ENCODE results near the gene CES2. TPM values are rescaled to one million over a fixed set of nuclear protein-coding genes. Genes with fewer than 3 reads are reported as not detected.
"Not testable (repeated sequence)": the region's sequence is repeated elsewhere in the genome, so short reads cannot be mapped to it uniquely, and the experiment has no call there.

The CES2 gene
- total RNA-seq, 1 experiment from 2014 or later = 54.3 TPM

DNA sequence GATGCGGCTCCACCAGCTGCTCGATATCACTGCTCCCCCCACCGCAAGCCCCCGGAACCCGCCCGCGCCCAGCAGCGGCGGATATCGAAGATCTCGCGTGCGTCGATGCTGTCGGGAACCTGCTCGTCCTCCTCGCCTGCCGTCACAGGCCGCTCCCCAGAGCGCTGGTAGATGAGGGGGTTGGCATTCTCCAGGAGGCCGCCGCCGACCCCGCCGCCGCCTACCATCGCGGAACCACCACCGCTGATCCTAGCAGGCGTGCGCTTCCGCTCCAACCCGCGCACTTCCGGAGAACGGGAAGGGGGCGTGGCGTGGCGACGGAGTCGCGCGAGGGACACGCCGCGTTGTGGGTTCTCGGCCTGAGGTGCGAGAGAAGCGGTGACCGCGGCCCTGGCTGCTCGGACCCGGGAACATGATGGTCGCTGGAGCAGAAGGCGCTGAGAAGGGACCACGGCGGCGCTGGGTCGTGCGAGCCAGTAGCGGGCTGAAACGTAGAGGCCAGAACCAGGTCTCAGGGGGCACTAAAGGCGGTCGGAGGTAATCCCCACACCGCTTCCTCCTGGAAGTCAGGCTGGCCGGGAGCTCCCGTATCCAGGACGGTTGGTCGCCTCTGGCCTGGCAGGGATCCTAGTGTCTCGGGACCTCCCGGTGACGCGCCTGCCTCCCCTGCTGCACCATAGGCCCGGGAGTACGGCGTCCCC is 1.0 kb upstream of the CES2 start, which contains the start of gene CIAO2B:
TSS of gene CIAO2B (minus strand) at position 265 of the 701 bp plus-strand sequence. CDS start at position 227, 38 bp downstream.
- peak; percentile 82 for DNase-seq (ENCODE audit: low spot score)

DNA sequence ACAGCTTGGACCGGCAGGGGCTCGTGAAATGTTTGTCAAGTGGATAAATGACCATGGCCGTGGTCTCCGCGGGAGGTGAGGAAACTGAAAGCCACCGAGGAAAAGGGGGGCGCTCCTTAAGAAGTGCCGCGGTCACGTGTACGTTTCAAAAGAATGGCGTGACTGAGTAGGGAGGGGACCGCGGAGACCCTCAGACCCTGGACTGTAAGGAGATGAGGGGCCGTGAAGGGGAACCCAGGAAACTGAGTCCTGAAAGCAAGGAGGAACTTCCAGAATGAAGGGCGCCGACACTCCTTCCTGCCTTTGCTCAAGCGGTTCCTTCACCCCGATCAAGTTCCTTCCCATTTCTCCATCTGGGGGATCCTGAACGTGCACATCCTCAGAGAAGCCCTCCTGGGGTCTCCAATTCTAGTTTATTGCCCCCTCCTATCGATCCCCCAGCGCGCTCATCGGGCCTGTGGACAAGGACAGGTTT is 440 bp upstream of the CES2 start:
- not testable (repeated sequence) for DNase-seq (ENCODE audit: low spot score)

GRCh38 chr16:66936462-66936861 is 1.1 kb downstream of the CES2 start:
- DNase-seq (ENCODE audit: low spot score) = no peak

DNA sequence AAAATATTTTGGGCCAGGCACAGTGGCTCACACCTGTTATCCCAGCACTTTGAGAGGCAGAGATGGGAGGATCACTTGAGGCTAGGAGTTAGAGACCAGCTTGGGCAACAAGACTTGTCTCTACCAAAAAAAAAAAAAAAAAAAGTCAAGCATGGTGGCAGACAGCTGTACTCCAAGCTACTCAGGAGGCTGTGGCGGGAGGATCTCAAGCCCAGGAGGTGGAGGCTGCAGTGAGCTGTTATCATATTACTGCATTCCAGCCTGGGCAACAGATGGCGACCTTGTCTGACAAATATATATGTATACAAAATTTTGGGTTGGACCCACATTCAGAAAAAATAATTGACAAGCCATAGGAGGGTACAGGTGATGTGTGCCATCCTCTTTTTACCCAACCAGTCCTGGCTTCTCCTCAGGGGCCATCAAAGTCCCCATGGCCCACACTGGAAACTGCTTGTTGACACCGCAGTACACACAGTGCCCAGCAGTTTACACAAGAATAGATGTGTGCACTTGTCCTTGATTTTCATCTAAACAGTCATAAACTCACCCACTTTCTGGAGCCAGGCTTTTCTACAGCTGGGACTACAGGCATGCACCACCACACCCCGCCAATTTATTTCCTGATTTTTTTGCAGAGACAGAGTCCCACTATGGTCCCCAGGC is 1.7 kb downstream of the CES2 start:
- no peak for DNase-seq (ENCODE audit: low spot score)

- no peak for DNase-seq (ENCODE audit: low spot score)
Observed at GRCh38 chr16:66937725-66938337, 2.5 kb downstream of the CES2 start.

DNA sequence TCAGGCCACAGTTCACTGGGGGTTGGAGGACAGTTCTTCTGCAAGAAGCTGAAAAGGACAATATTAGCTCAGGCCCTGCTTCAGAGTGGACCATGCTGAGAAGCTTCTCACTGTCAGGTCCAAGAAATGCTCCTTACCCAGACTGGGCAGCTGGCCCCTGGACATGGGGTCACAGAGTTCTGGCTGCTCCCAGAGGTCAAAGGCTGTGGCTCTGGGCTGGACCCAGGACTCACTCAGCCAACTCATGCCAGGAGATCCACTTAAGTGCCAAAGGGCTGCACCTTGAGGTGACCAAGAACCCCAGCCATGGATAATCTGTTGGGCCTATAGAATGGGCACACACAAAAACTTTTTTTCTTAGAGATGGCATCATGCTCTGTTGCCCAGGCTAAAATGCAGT is 4.0 kb downstream of the CES2 start:
- DNase-seq (ENCODE audit: low spot score) = no peak

DNA sequence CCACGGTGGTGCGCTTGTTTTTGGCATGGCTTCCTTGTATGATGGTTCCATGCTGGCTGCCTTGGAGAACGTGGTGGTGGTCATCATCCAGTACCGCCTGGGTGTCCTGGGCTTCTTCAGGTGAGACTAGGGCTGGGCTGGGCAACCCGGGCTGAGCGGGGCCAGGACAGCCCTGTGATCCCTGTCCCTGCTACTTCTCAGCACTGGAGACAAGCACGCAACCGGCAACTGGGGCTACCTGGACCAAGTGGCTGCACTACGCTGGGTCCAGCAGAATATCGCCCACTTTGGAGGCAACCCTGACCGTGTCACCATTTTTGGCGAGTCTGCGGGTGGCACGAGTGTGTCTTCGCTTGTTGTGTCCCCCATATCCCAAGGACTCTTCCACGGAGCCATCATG is 4.9 kb downstream of the CES2 start:
- no peak for DNase-seq (ENCODE audit: low spot score)

DNA sequence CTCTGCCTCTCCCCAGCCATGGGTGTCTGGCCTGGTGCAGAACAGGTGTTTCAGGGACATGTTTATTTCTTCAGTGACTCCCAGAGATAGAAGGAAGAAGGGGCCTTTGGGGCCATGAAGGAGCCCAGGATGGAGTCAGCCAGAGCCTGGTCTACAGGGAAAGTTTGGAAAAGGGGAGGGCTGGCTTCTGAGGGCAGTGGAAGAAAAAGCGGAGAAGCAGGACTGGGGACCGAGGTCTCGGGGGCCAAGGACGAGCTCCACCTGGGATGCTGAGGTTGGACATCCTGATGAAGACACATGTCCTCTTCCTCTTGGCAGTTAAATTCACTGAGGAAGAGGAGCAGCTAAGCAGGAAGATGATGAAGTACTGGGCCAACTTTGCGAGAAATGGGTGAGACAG is 7.7 kb downstream of the CES2 start:
- DNase-seq (ENCODE audit: low spot score) = no peak

DNA sequence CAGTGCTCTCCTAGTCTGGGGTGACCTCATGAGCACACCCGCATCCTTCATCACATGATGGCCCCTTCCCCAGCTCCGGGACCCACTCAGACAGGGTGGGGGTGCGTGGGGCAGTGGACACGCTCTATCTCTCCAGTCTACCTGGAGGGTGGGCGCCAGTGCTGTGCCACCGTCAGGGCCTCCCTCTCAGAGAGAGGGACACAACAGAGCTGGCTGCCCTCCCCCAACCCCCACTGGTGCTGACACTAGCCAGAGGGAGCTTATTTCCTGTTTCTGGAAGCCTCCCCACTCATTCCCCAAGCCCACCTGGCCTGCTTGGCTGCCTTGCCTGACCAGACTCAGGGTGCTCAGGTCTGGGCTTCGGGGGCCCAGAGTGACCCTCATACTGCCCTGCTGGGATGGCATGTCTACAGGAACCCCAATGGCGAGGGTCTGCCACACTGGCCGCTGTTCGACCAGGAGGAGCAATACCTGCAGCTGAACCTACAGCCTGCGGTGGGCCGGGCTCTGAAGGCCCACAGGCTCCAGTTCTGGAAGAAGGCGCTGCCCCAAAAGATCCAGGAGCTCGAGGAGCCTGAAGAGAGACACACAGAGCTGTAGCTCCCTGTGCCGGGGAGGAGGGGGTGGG is 8.2 kb downstream of the CES2 start:
- no peak for DNase-seq (ENCODE audit: low spot score)

GRCh38 chr16:66944054-66944441 is 8.7 kb downstream of the CES2 start:
- no peak for DNase-seq (ENCODE audit: low spot score)

GRCh38 chr16:66944971-66945370 is 9.7 kb downstream of the CES2 start:
- DNase-seq (ENCODE audit: low spot score) = not testable (repeated sequence)

- no peak for DNase-seq (ENCODE audit: low spot score)
Observed at GRCh38 chr16:66945939-66946338, 10.6 kb downstream of the CES2 start.

DNA sequence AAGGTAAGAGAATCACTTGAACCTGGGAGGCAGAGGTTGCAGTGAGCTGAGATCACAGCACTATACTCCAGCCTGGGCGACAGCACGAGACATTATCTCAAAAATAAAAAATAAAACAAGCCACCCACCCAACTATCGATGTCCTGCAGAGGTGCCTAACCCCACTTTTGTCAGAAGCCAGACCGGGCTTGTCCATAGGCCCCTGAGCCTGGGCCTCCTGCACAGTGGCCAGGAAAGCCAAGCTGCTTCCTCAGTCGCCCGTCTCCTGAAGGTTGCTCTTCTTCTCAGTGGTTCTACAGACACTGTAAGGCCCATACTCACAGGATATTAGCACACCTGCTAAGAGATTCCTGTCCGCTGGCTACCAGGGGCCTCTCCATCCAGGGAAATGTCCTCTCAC is 11.2 kb downstream of the CES2 start:
- DNase-seq (ENCODE audit: low spot score) = no peak

DNA sequence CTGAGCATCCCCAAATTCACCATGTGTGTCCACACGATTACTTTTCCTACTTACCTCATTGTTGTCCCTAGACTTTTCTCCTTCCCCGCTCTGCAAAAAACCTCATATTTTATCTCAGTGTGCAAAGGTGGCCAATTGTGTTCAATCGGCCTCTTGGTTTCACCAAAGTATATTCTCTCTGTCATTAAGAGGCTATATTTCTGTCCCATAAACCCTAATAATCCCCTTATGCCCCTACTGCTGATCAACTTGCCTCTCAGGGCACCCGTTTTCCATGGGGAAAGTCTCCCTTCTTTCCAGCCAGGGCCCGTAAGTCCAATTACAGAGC is 11.6 kb downstream of the CES2 start:
- DNase-seq (ENCODE audit: low spot score) = no peak

GRCh38 chr16:66947302-66948065 is 12.2 kb downstream of the CES2 start:
- peak; percentile 97 for DNase-seq (ENCODE audit: low spot score)

DNA sequence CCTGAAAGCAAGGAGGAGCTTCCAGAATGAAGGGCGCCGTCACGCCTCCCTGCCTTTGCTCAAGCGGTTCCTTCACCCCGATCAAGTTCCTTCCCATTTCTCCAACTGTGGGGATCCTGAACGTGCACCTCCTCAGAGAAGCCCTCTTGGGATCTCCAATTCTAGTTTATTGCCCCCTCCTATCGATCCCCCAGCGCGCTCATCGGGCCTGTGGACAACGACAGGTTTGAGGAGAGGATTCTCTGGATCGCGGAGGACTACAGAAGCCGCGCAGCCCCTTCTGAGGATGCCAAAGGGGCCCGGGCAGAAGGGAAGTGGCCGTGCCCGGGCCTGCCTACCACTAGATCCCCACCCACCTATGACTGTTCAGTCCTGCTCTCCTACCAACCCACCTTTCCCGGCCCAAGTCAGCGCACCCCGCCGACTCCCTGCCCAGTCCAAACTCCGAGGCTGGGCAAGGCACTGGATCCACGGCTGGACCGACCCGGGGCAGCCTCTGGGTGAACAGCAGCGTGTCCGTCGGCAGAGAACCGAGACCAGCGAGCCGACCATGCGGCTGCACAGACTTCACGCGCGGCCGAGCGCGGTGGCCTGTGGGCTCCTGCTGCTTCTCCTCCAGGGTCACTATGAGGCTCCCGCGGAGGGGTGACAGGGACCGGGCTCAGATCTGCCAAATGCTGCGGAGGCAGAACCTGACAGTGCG is 13.0 kb downstream of the CES2 start:
- no peak for DNase-seq (ENCODE audit: low spot score)

GRCh38 chr16:66948837-66949225 is 13.5 kb downstream of the CES2 start:
- DNase-seq (ENCODE audit: low spot score) = no peak

DNA sequence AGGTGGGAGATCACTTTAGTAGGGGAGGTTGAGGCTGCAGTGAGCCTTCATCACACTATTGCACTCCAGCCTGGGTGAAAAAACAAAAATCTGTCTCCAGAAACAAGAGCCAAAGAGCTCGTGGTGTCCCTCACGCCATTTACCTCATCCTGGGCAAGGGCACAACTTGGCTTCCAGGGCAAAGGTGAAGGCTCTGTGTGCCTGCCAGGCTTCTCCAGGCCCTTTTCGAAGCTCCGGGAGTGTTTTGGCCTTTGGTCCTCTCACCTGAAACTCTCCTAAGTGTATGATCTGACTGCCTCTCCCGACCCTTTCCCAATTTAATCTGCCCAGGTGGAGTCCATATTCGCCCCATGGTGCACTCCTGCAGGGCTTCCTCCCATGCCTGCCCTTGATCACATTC is 14.2 kb downstream of the CES2 start:
- no peak for DNase-seq (ENCODE audit: low spot score)

DNA sequence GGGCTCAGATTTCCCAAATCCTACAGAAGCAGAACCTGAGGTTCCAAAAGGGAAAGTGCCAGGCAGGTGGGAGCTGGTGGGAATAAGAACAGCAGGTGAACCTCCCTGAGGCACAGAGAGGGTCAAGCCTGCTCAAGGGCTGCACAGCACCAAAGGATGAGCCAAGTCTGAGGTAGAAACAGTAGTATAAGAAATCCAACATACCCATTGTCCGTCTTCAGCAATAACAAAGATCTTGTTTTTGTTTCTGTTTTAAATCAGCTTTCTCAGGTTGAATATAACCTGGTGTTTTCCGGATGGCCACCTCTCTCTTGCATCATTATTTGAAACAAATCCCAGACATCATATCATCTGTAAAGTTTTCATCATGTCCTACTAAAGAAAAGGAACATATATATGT is 15.1 kb downstream of the CES2 start:
- DNase-seq (ENCODE audit: low spot score) = no peak

DNA sequence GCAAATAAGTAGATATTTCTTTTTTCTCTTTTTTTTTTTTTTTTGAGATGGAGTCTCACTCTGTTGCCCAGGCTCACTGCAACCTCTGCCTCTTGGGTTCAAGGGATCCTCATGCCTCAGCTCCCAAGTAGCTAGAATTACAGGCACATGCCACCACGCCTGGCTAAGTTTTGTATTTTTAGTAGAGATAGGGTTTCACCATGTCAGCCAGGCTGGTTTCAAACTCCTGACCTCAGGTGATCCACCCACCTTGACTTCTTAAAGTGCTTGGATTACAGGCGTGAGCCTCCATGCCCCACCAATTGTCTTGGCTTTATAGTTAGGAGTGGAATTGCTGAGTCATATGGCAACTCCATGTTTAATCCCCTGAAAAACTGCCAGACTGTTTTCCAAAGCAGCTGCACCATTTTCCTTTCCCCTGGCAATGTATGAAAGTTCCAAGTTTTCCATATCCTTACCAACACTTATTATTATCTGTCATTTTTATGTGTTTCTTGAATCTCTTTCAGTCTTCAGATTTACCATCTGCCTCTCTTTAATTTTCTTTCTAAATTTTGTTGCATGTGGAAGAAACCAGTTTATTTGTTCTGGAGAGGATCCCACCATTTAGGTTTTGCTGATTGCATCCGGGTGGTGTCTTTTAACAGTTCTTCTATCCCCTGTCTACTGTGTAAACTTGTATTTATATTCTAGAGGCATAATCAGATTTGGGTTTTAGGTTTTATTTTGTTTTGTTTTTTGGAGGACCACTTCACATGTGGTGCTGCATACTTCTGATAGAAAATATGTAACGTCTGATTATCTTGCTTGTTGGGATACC is 15.9 kb downstream of the CES2 start:
- no peak for DNase-seq (ENCODE audit: low spot score)

Data from HT-29 (cell line).